Neural progenitor cell (in vitro differentiated cells): ENCODE measurements around the gene SLC35F3.

Source experiments
- EZH2phosphoT487 ChIP-seq: fragments of 200-600 bp; sonication (generic); IDR thresholded peaks from 2 replicates; pipeline ENCODE4 v1.6.1; 2017; ENCODE audit warnings: antibody characterized with exemption
- TF ChIP-seq, protein P1 (sequence below): fragments of 200-600 bp; sonication (generic); IDR thresholded peaks from 2 replicates; pipeline ENCODE4 v1.5.1; 2017; ENCODE audit warnings: antibody characterized with exemption, mild to moderate bottlenecking

- TF ChIP-seq, protein P1, sequence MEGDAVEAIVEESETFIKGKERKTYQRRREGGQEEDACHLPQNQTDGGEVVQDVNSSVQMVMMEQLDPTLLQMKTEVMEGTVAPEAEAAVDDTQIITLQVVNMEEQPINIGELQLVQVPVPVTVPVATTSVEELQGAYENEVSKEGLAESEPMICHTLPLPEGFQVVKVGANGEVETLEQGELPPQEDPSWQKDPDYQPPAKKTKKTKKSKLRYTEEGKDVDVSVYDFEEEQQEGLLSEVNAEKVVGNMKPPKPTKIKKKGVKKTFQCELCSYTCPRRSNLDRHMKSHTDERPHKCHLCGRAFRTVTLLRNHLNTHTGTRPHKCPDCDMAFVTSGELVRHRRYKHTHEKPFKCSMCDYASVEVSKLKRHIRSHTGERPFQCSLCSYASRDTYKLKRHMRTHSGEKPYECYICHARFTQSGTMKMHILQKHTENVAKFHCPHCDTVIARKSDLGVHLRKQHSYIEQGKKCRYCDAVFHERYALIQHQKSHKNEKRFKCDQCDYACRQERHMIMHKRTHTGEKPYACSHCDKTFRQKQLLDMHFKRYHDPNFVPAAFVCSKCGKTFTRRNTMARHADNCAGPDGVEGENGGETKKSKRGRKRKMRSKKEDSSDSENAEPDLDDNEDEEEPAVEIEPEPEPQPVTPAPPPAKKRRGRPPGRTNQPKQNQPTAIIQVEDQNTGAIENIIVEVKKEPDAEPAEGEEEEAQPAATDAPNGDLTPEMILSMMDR = no peak
- TF ChIP-seq EZH2phosphoT487 = no peak
These were observed 6.9 kb upstream of the SLC35F3 start for GRCh38 chr1:233897325-233898162.
